Subcutaneous adipose tissue (tissue), 4 donors: ENCODE results near the gene UBE4B. TPM values are rescaled to one million over a fixed set of nuclear protein-coding genes. Genes with fewer than 3 reads are reported as not detected.

ENCODE experiments used
- CTCF ChIP-seq: fragments of 450-650 bp; IDR thresholded peaks from one replicate; pipeline ENCODE4 v1.5.1; 2016; ENCODE audit warnings: low read depth, mild to moderate bottlenecking, control low read depth, antibody characterized with exemption, moderate library complexity
- small RNA-seq: library from RNA; depleted of rRNA; stranded (forward); fragments of <200 nt; gene quantifications from one replicate; pipeline ENCODE3, GENCODE V24; 2016
- total RNA-seq, 4 donors: library from RNA; depleted of rRNA; stranded (reverse); fragments of >200 nt; gene quantifications; one replicate each; pipeline ENCODE4 v1.1.0, GENCODE V29; 2016

Gene UBE4B
- total RNA-seq, 4 donors from 2014 or later = 38.2 to 57.8 (median 50.0) TPM

- no peak for TF ChIP-seq CTCF
Measured at GRCh38 chr1:10216090-10216749, 183.5 kb downstream of the UBE4B start.

- TF ChIP-seq CTCF = no peak
Measured at GRCh38 chr1:10217748-10218441, 185.1 kb downstream of the UBE4B start.

- no peak for TF ChIP-seq CTCF
Measured at GRCh38 chr1:10220200-10220599, 187.4 kb downstream of the UBE4B start.

GRCh38 chr1:10225573-10225972 lies 192.8 kb downstream of the UBE4B start:
- TF ChIP-seq CTCF = no peak

- TF ChIP-seq CTCF = no peak
Measured at GRCh38 chr1:10228528-10228927, 195.8 kb downstream of the UBE4B start.

- no peak for TF ChIP-seq CTCF
Measured at GRCh38 chr1:10229903-10230302, 197.1 kb downstream of the UBE4B start.

Small RNA genes within 50 kb of the gene (small RNA-seq; reads per million reads assigned to genes)
- gene MIR1273D (not detected), gene RNU6-828P (not detected)

Other genes with a start within 250 kb of the UBE4B start
- gene CLSTN1, start 209.0 kb upstream of the UBE4B start, total RNA-seq = 10 to 100 TPM; 17.9 to 29.7 (median 24.9) TPM
- gene CTNNBIP1, start 122.7 kb upstream of the UBE4B start, total RNA-seq = 10 to 100 TPM; 10.8 to 45.2 (median 17.1) TPM
- gene LZIC, start 89.6 kb upstream of the UBE4B start, total RNA-seq = 10 to 100 TPM; 21.1 to 36.7 (median 26.3) TPM
- gene NMNAT1, start 89.5 kb upstream of the UBE4B start, total RNA-seq = 1 to 10 TPM; 5.8 to 7.5 (median 6.5) TPM
- 100 to 1,000 TPM in 3 of 4 donors, 10 to 100 TPM in 1; 77.3 to 312 (median 215) TPM for gene RBP7, start 35.7 kb upstream of the UBE4B start, total RNA-seq
- gene KIF1B, start 177.6 kb downstream of the UBE4B start, total RNA-seq = 10 to 100 TPM; 46.7 to 61.8 (median 51.4) TPM